Limb (tissue), 2 donors: ENCODE measurements around the gene LHFPL2.

Experiments
- DNase-seq, 2 donors: peaks; one replicate each; pipeline ENCODE4 v3.0.0-alpha.2; 2016; ENCODE audit errors: extremely low spot score in 2 of 2

The LHFPL2 gene

DNA sequence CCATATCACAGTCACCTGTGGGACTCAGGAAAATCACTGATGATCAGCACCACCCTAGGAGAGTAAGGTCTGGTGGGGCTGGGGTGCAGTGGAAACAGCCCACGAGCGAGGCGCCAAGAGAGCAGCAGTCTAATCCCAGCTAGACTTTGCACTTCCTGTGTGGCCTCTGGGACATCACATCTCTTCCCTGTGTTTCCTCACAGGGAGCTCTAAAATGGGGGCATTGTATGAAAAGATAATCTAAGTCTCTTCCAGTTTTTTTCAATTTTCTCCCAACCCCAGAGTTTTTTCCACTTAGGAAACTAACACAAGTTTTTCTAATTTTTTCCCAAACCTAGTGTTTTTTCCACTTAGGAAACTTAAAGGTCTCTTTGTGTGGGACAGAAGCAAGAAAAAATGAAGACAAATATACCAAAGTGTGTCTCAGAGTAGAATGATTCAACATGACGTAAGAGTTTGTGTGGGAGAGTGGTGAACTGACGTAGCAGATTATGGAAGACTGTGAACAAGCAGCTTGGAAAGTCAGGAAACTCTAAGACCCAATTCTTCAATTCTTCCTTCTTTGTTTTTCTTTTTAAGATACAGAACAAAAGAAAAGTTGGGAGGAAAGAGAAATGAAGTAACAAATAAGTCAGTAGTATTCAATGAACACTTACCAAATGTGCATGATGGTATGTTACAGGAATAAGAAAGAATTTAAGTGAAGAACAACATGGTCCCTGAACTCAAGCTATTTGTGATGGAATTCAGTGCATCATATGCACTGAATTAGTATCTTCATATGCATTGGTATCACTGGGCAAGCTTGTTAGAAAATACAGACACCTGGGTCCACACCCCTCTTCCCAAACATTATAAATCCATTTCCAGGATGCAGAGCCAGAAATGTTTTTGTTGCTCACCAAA lies 51.3 kb downstream of the LHFPL2 start:
- DNase-seq: no peak

DNA sequence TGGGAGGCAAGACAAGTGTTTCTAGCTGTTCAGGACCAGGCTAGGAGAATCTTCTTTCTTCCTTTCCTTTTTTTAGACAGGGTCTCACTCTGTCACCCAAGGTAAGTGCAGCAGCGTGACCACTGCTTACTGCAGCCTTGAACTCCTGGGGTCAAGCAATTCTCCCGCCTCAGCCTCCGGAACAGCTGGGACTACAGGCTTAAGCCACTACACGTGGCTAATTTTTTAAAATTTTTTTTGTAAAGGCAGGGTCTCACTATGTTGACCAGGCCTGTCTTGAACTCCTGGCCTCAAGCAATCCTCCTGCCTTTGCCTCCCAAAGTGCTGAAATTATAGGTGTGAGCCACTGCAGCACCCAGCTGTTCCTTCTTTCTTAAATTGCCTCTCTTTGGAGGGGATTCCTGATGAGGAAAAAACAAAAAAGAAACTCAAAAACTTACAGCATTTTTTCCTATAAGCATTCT lies 53.1 kb downstream of the LHFPL2 start:
- no peak for DNase-seq

DNA sequence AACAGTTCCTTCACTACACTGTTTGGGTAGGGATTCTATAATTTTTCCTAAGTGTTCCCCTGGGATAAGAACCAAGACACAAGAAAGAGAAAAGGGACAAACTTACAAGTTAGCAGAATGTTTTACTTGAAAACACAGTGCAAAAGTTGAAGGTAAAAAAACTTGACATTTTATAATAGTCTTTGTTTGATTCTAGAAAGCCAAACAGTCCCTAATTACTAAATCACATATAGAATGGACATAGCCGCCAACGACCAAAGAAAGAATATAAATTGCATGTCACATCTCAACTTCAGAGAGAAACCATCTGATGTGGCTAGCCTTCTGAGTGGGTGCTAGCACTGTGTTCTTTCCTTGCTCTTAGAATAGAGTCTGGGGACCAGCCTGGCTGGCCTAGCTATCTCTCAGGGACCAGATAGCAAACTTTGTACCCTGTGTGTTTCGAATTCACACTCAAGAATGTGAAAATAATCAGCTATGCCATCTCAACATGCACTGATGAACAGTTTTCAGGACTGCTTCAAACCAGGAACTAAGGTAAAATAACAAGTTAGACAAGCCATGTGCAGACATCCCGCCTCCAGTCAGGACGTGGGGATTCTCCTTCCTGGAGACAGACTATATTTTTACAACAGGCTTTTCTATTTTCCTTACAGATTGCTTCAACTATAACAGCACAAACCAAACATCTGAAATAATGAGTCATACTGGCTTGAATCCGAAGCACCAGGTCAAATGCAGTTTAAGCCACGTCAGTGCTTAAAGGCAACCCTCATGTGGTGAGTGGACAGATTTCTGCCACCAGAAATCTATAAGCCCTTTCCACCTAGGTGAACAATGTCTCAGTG lies 53.7 kb downstream of the LHFPL2 start:
- DNase-seq: peak; percentile 53 to 79

DNA sequence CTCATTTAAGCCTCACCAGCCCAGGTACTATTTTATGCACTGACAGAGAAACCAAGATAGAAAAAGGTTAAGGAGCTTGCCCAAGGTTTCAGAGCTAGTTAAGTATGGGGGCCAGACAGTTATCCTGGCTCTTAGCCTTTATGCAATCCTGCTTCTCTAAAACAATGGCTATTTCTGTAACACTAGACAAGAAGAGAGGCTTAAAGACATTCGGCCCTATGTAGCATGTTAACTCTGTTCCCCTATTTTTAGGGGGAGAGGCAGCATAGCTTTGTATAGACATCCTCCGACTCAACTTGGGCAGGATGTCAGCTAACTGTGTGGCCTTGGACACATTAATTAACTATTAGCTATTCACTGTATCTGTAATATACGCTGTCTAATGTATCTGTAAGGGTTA lies 54.6 kb downstream of the LHFPL2 start:
- no peak for DNase-seq

DNA sequence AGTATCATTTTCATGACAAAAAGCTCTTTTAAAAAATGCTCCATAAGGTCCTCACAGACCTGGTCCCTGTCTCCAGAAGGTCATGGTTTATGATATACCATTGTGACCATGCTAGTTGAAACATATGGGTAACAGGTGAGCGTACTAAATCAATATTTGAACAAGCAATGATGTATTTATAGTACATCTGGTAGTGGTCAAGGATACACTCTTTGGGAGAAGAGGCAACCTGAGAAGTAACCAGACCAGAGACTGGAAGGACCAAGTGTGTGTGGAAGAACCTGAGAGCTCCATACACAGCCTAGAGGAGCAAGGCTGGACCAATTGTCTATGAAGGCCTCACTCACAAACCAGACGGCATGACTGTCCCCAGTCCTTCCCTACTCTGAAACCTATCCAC lies 55.1 kb downstream of the LHFPL2 start:
- DNase-seq: no peak

DNA sequence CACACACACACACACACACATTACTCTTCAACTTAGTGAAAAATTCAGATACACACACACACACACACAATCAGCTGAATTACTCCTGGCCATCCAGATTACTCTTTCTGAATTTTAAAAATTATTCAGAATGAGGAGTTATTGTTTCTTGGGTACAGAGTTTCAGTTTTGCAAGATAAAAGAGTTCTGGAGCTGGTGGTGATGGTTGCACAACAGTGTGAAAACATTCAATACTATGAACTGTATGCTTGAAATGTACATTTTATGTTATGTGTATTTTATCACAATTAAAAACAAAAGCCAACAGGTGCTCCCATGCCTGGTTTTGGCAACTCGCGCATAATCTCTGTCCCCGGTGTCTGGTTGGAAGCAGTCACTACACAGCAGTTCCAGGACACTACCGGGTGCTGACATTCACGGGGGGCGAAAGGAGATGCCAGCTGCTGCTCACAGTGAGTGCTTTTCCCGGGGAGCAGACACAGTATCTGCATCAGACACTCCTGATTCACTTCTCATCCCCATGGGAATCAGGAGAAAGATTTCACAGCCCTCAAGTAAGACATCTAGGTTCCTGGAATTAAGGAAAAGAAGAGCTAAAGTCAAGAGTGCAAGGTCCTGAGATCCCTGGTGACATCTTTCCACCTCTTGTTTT lies 55.7 kb downstream of the LHFPL2 start:
- DNase-seq: no peak

DNA sequence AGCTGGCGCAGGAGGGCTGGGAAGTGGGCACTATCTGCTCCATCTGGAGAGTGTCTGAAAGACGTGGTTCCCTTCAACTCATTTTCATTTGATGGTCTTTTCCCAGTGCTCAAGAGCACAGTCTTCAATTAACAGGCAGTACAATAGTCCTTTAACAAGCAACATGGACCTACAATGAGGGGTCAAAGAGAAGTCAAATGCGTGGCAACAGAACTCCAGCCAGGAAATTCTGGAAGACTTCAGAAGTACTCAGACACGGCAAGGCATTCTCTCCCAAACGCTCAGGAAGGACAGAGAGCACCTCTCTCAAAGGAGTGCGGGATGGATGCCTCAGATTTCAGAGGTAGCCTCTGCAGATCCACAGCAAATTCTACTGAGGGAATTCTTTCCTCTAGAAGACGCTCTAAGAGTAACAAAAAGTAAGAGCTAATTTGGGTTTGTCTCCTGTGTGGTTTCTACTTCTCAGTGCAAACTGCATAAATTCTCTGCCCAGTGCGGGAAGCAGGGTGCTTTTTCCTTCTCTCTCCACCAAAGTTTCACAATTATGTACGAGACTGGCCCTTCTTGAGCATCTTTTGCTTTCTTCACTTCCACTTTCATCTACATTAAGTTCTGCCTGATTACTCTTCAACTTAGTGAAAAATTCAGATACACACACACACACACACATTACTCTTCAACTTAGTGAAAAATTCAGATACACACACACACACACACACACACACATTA lies 56.4 kb downstream of the LHFPL2 start:
- DNase-seq: no peak

DNA sequence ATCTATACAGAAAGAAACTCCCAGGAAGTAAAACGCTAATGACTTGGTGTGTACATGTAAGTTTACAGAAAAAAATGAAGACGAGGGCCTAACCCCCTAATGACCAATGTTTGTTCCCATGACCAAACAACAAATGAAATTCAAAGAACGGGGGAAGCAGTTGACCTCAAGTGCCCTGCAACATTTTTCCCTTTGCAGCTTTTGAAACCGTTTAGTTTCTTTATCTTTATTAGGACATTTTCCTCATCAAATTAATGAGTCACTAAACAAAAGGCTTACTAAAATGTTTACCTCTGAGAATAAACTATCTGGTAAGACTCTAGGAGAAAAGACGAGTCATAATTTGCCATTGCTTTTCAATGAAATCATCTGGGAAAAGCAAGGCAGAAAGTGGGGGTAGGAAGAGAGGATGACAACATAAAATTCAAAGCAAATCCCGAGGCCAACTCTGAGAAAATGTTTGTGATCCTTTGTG lies 57.4 kb downstream of the LHFPL2 start:
- no peak for DNase-seq

DNA sequence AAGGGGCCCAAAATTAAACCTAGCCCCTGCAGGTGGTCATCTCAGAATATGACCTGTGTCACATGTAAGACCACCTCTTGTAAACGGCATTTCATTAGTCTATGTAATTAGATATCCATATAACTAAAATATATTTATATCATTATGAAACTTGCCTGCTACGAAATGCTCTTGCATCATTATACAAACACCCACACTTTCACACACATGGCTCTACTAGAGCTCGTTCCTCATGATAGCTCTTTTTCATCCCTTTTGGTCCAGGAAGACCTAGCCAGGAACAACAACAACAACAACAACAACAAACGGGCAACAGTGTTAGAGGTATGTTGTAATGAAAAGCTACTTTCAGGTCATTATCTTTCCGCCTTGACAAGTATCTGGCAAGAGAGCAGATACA lies 58.6 kb downstream of the LHFPL2 start:
- DNase-seq: no peak

DNA sequence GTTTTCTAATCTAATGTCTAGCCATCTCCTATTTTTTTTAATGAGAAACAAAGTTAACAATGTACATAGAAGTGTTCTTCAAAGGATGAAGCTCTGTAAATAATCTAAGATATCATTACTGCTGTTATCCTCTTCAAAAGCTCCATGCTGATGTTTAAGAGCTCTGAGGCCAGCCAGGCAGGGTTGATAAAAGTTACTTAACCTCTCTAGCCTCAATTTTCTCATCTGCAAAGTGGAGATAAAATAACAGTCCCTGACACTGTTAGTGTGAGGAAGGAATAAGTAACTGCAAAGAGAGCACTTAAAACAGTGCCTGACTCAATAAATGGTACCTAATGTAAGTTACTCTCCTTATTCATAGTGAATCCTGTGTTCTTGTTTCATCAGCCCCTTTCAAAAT lies 60.1 kb downstream of the LHFPL2 start:
- no peak for DNase-seq

DNA sequence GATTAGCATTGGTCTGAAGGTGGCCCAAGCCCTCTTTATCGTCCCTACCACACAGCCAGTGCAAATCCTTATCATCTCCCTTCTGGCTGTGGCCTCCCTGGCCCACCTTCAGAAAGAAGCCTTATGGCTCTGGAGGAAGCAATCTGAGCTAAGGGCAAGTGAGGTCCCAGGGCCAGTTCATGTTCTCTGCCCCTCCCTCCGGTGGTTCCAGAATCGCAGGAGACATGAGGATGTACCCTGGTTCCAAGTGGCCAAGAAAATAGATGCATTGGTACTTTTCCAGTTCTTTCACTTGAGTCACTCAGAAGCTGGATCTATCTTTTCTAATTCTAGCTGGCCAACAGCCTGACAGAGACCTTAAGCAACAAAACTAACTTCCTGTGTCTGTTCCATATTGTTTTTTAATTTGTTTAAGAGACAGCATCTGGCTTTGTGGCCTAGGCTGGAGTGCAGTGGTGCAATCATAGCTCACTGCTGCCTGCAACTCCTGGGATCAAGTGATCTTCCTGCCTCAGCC lies 60.7 kb downstream of the LHFPL2 start:
- DNase-seq: no peak

DNA sequence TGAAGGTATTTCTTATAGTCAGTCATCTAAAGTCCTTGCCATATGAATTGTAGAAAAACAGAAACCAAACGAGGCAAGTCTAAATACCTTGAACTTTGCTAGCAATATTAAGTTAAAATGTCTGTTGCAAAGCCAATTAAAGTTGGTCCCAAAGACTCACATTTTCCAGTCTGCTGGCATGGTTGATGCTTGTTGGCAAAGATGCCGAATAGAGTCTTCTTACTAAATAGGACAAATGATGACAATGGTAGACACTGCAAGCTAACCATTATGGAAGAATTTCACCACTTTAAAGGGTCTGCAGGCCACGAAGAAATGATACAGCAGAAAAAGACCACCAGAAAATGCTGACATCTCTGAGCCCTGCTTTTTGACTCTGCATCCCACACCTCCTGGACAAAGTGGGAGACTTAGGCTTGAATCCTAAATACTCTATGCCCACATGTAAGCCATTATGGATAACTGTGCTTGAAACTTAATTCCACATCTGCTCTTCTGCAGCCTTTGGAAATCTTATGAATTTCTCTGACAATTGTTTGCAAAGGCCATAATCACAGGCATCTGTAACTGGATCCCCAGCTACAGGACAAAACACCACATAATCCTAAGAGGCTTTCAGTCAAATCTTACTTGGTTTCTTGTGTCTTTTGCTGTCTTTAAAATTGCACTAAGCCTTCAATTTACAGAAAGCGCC lies 61.3 kb downstream of the LHFPL2 start:
- DNase-seq: no peak

DNA sequence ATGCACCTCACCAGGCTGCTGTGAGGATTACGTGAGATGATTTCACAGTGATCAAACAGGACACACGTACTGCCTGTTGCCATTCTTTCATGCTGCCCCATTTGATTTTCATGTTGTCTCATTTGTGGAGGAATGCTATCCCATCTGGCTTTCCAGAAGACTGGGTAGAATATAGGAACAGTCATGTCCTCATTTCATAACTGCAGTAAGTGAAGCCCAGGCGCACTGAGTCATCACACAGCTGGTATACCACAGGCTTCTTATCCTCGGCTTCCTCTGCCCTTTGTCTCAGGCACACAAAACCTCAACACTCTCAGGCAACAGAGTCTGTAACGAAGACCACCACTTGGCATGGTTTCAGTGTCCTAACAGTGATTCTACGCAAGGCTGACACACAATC lies 62.3 kb downstream of the LHFPL2 start:
- DNase-seq: no peak

DNA sequence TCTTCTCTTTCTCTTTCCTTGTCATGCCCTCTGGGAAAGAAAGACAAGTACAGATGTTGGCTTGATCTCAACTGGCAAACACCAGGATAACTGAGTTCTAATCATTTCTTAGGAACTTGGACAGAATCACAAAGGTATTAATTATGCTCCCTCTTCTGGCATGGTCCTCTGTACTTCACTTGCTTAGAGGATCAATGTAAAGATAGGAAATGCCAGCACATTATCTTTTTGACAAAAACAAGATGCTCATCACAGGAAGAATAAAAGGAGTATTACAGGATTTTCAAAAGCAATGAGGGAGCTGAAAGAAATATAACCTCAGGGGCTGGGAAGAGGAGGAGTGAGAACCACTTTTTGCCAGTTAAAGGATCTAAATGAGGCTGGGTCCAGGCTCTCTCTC lies 70.6 kb downstream of the LHFPL2 start:
- no peak for DNase-seq

DNA sequence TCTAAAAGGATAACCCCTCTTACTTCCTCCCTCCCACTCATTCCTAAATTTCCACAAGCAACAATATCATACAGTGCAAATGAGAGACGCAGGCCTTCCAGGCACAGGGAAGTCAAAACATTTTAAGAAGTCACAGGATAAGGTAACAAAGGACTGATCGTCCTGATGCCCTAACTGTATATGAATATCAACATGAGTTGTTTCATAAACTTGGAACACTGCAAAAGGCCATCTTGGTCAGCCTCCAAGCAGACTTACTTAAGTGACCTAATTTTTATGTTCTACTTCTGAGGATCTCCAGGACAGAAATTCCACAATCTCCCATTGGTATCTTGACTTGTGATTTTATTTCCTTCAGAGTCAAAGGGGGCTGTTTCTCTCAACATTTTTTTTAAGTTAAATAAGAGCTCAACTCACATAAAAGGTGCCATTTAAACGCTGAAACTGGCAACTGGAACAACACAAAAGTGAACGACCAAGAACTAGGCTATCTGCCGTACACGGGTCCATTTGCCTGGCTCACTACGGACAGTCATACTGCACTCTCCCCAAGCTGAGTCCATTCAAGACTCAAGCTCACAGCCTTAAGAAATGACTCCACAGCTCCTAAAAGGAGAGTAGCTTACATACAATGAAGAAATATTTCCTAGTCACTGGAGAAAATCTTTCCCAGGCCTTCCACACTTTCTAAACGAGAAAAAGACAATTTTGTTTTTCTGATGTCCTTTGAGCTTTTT lies 71.3 kb downstream of the LHFPL2 start:
- no peak for DNase-seq

DNA sequence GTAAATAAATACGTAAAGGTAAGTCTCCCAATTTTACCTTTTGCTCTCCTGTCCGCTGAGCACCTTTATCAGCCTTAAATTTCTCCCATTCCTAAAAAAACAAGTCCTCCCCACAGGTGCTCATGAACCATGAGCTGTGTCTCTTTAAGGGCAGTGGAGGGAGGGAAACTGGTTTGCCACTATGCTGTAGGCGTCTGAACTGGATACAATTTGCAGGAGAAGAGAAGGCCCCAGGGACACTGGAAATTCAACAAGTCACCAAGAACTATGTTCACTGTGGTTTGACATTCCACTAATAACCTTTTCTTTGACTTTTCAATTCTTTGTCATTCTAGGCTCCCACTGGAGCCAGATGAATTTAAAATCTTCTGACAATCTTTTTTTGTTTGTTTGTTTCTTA lies 72.2 kb downstream of the LHFPL2 start:
- no peak for DNase-seq

DNA sequence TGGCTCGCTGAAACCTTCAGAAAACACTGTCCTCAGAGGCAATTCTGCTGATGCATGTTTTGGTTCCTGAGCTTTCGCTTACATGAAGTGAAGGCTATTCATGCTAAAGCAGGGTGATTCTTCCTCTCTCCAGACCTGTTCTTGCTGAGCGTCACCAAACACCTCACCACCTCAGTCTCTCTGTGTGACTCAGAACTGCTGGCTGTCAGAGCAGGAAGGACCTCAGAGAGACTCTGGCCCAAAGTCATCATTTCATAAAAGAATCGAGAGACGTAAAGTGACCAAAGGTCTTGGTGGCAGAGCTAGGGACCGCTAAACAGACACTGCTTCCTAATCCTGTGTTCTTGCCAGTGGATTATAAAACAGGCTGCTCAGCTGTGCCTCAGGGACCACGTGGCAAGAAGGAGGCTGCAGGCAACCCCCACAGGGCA lies 73.8 kb downstream of the LHFPL2 start:
- DNase-seq: no peak

DNA sequence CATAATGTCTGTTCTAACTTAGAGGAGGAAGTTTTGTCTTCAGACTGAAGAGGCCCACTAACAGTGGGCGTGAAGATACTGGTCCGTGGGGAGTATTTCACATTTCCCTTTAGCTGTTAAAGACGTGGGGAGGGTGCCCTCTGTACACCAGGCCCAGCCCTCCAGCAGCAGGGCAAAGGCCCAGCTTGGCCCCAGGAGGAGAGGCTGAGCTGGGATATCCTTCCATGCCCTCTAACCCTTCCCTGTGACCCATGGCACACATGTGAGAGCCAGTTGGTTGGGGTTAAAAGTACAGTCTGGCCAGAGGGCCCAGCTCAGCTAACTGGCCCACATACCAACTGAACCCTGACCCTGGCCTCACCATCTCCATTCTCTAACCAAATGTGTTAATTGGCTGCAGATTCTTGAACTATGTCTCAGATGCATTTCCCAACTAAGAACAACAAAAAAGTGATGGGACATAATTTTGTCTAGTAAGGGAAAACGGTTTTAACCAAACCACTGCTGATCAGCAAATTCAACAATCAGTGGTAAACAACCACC lies 74.4 kb downstream of the LHFPL2 start:
- no peak for DNase-seq

DNA sequence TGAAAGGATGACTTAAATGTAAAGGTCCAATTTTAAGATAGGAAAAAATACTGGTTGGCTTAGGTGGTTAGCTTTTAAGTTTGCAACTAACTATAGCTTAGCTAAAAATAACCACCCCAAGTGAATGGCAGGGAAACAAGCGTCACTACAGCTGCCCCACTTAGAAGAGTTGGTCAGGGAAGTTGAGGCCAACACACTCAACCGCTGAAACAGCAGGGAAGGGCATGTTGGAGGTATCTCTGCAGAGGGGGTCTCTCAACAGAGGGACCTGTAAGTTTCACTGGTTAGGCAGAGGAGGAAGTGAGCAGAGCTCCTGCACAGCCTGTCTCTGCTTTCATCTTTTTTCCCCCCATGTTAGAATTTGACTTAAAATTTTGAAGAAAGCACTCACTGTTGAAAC lies 75.3 kb downstream of the LHFPL2 start:
- no peak for DNase-seq
